SK-N-MC (cell line): ENCODE measurements around the gene SCYL1.

ENCODE experiments used
- EZH2 ChIP-seq: fragments of 200-600 bp; sonication (generic); IDR thresholded peaks from one replicate; pipeline ENCODE4 v1.6.1; 2017; ENCODE audit warnings: antibody characterized with exemption
- FOXP2 ChIP-seq: optimal IDR thresholded peaks from 2 replicates; pipeline ENCODE3; 2011; ENCODE audit warnings: mild to moderate bottlenecking, moderate library complexity; ENCODE audit not compliant: insufficient read depth; ENCODE audit errors: extremely low read length, control extremely low read depth
- POLR2AphosphoS5 ChIP-seq: IDR thresholded peaks from 2 replicates; pipeline ENCODE4 v1.6.1; 2012; ENCODE audit warnings: mild to moderate bottlenecking, low read depth, low read length, borderline replicate concordance

DNA sequence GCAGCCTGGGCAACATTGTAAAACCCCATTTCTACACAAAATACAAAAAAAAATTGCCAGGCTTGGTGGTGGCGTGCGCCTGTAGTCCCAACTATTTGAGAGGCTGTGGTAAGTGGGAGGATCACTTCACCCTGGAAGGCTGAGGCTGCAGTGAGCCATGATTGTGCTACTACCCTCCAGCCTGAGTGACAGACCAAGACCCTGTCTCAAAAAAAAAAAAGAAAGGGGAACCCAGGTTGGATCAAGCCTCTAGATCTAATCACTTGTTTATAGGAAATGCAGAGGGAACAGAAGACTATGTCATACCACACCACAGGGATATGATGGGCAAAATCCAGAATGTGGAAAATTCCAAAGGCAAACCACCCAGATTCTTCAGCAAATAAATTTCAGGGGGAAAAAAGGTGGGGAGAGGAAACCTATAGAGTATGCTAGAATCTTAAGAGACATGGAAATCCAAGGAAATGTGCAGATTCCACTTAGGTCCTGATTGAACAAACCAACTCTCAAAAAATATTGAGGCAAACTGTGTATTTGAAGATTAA is 42.5 kb upstream of the SCYL1 start:
- TF ChIP-seq EZH2 (no peak), POLR2AphosphoS5 (no peak), FOXP2 (no peak)
